ENCODE measurements around the gene MAJIN.
"Not testable (repeated sequence)": the region's sequence is repeated elsewhere in the genome, so short reads cannot be mapped to it uniquely, and the experiment has no call there.

Gene MAJIN

GRCh38 chr11:64989416-64989815, 17.5 kb upstream of the MAJIN start:
- no peak for DNase-seq

DNA sequence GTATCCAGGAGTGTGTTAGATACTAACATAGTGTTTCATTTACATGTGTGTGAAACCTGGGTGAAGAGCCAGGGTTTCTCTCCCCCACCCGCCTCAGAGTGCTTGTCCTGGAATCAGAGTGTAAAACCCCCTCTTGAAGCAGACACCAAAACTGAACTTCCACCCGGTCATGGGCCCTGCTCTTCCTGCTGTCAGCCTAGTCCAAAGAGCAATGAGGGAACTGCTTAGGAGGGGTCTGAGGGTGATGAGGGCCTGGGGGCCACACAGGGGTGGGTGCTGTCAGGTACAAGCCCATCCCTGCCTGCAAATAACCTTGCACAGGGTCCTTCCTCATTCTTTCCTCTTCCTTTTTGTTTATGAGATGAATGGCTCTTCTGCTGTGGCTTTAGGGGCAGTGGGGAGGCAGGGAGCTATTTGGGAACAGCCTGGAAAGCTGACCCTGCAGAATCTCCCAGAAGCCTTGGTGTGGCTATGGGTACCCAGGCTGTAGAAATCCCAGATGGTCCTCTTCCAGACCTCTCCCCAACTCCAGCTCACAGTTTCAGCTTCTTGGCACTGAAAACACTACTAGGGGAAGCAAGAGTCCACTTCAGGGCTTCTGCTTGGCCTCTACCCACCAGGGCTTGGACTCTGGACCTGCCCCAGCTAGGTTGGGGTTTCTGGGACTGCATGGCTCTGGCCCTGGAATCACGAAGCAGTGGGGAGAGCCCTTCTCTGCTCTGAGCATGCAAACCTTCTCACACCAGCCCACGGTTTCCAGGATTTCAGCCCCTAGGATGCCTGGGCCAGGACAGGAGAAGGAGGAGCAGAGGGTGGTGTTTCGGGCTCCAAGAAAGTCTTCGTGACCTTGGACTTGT, 16.3 kb upstream of the MAJIN start:
- no peak for DNase-seq

GRCh38 chr11:64983339-64983738, 11.4 kb upstream of the MAJIN start:
- not testable (repeated sequence) for DNase-seq

DNA sequence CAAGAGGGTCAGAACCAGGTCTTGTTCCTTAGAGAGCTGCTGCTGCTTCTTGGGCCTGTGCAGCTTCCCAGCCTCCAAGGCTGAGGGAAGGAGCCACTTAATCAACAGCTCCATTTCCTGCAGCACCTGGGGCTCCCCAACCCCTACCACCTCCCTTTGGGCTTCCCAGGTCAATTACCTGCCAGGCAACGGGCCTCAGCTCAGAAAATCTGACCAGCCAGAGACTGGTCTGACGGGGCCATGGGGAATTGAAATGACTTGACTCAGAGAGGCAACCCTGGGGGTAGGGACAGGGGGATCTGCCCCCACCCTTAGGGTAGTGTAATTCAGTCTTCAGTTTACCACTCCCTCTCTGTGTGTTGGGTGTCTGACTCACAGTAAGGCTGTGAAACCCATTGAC, 4.7 kb upstream of the MAJIN start:
- no peak for DNase-seq

DNA sequence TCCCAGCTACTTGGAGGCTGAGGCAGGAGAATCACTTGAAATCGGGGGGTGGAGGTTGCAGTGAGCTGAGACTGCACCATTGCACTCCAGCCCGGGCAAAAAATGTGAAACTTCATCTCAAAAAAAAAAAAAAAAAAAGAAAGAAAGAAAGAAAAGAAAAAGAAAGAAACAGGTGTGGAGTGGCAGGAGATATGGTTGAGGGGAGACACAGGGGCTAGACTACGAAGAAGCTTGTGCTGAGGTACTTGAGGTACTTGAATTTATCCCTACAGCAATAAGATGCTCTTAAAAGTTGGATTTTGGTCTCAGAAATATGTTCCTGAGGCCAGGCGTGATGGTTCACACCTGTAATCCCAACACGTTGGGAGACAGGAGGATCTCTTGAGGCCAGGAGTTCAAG, 2.2 kb upstream of the MAJIN start:
- DNase-seq = no peak

GRCh38 chr11:64970731-64971151, 1.2 kb downstream of the MAJIN start:
- no peak for DNase-seq

DNA sequence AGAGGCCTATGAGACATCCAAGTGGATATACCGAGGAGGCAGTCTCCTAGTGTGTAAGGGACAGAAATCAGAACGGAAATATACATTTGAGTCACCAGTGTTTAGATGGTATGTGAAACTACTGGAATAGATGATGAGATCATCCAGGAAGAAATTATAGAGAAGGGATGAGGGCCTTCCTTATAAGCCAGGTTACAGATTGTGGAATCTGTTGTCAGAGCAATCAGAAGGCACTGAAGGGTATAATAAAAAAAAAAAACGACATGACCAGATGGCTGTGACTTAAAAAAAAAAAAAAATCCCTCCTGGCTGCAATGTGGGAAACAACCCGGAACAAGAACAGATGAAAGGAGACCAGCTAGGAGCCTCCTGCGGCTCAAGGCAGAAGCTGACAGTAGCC, 2.7 kb downstream of the MAJIN start:
- DNase-seq = no peak

DNA sequence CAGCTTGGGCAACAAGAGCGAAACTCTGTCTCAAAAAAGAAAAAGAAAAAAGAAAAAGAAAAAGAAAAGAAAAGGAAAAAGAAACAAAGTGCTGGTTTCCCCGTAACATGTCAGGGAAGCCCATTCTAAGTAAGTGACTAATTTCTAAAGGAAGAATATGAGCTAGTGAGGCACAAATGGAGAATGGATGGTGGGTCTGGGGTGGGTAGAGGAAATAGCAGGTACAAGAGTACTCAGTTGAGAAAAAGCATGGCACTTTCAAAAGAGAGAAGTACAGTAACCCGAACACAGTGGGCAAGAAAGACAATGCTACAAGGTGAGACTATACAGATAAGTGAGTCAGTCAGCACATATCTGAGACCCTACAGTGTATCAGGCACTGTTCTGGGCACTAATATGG, 4.5 kb downstream of the MAJIN start:
- no peak for DNase-seq

- DNase-seq = no peak
These were observed 8.8 kb downstream of the MAJIN start for GRCh38 chr11:64963072-64963631.

GRCh38 chr11:64960719-64961118, 11.2 kb downstream of the MAJIN start:
- DNase-seq = no peak

GRCh38 chr11:64959498-64959897, 12.4 kb downstream of the MAJIN start:
- DNase-seq = no peak

GRCh38 chr11:64954201-64954600, 17.7 kb downstream of the MAJIN start:
- DNase-seq = no peak

GRCh38 chr11:64951529-64951928, 20.4 kb downstream of the MAJIN start:
- DNase-seq = no peak

GRCh38 chr11:64947208-64947814, 24.6 kb downstream of the MAJIN start:
- no peak for DNase-seq

GRCh38 chr11:64936539-64936938, 35.4 kb downstream of the MAJIN start:
- DNase-seq = no peak

- peak; percentile 56 for DNase-seq
These were observed 36.4 kb downstream of the MAJIN start, which contains the start of gene GPHA2 for GRCh38 chr11:64935359-64936081. Gene GPHA2, minus strand, starts transcription at chr11:64935893. Its CDS starts 433 bp downstream, at chr11:64935460.

- no peak for DNase-seq
These were observed 37.1 kb downstream of the MAJIN start for GRCh38 chr11:64934682-64935358.

- DNase-seq = no peak
These were observed 37.8 kb downstream of the MAJIN start for GRCh38 chr11:64933935-64934681.

- no peak for DNase-seq
These were observed 38.5 kb downstream of the MAJIN start for GRCh38 chr11:64933213-64933934.

- no peak for DNase-seq
These were observed 39.6 kb downstream of the MAJIN start for GRCh38 chr11:64932324-64932723.

GRCh38 chr11:64931290-64931689, 40.6 kb downstream of the MAJIN start:
- no peak for DNase-seq
